A549 (cell line): Measurements from ENCODE around the gene TMEM167B. TPM values are rescaled to one million over a fixed set of nuclear protein-coding genes. Genes with fewer than 3 reads are reported as not detected.

Experiments
- ATAC-seq, 2 experiments: fragments of 200-7000 bp in 1 of 2; fragments of >200 bp in 1 of 2; cut with Nextera tagmentation in 1 of 2; cut with Tn5 transposase in 1 of 2; 3 replicates each; pipeline versions ENCODE4 v1.8.0 to v1.9.1; 2018 to 2020; ENCODE audit warnings: mild to moderate bottlenecking in 1 of 2, moderate library complexity in 1 of 2
- CTCF ChIA-PET: fragments of 300-600 bp; sonication (Branson Sonifier 250); formaldehyde crosslinking; extraction: SDS; loops from one replicate; lab custom pipeline; 2021; ENCODE audit warnings: antibody characterized with exemption, inconsistent platforms; lab: Yijun Ruan, JAX
- POLR2A ChIA-PET: fragments of 350-600 bp; formaldehyde crosslinking; extraction: SDS; loops from one replicate; lab custom pipeline; 2021; ENCODE audit warnings: antibody characterized with exemption, inconsistent platforms; lab: Yijun Ruan, JAX
- DNase-seq, 2 experiments: peaks; one replicate each; pipeline versions ENCODE4 v3.0.0 to v3.0.0-alpha.2; 2011 to 2016; ENCODE audit warnings: low read depth in 1 of 2, low spot score in 1 of 2
- FAIRE-seq: peaks from 2 replicates; lab custom pipeline; 2011; peaks lifted over from hg19 to GRCh38; lab: Jason Lieb, UNC
- H3K27ac ChIP-seq, 2 experiments: fragments of >200 bp; sonication (Bioruptor Twin); formaldehyde crosslinking; 3 replicates each; pipeline ENCODE4 v1.5.1; 2016 to 2017
- H3K4me1 ChIP-seq: fragments of >200 bp; sonication (Bioruptor Twin); formaldehyde crosslinking; 3 replicates; pipeline ENCODE4 v1.6.1; 2016
- H3K4me2 ChIP-seq: fragments of >200 bp; sonication (Bioruptor Twin); formaldehyde crosslinking; 3 replicates; pipeline ENCODE4 v1.6.1; 2016
- H3K4me3 ChIP-seq: fragments of >200 bp; sonication (Bioruptor Twin); formaldehyde crosslinking; 3 replicates; pipeline ENCODE4 v1.5.1; 2016
- H3K9me3 ChIP-seq: fragments of >200 bp; sonication (Bioruptor Twin); formaldehyde crosslinking; 3 replicates; pipeline ENCODE4 v1.6.1; 2016
- CBX2 ChIP-seq: fragments of 200-600 bp; sonication (generic); IDR thresholded peaks from 2 replicates; pipeline ENCODE4 v1.6.1; 2016; ENCODE audit warnings: low read depth, mild to moderate bottlenecking, borderline replicate concordance
- CEBPB ChIP-seq, 2 experiments: fragments of >200 bp in 1 of 2; sonication (Bioruptor Twin) in 1 of 2; formaldehyde crosslinking in 1 of 2; IDR thresholded peaks; 2 replicates each; pipeline ENCODE4 v1.6.1; 2012 to 2016
- CHD2 ChIP-seq: fragments of 150-350 bp; IDR thresholded peaks from 2 replicates; pipeline ENCODE4 v1.6.1; 2014; ENCODE audit warnings: low read length; ENCODE audit not compliant: partially characterized antibody
- EHMT2 ChIP-seq: fragments of 200-600 bp; sonication (generic); IDR thresholded peaks from 2 replicates; pipeline ENCODE4 v1.6.1; 2016; ENCODE audit warnings: antibody characterized with exemption, low read depth, mild to moderate bottlenecking, moderate library complexity
- EP300 ChIP-seq, 2 experiments: fragments of >200 bp; sonication (Bioruptor Twin); formaldehyde crosslinking; IDR thresholded peaks; 2 replicates in 1 of 2; 3 replicates in 1 of 2; pipeline ENCODE4 v1.6.1; 2016 to 2017
- FOSB ChIP-seq: fragments of 250-450 bp; sonication (Bioruptor Pico); IDR thresholded peaks from 2 replicates; pipeline ENCODE4 v1.5.0; 2020; ENCODE audit warnings: mild to moderate bottlenecking, moderate library complexity
- FOSL2 ChIP-seq, 2 experiments: fragments of 450-650 bp in 1 of 2; fragments of >200 bp in 1 of 2; sonication (Bioruptor Twin) in 1 of 2; formaldehyde crosslinking; IDR thresholded peaks; 2 replicates each; pipeline versions ENCODE4 v1.5.0 to v1.6.1; 2016 to 2020; ENCODE audit warnings: mild to moderate bottlenecking in 1 of 2, moderate library complexity in 1 of 2
- GATA3 ChIP-seq: IDR thresholded peaks from 2 replicates; pipeline ENCODE4 v1.6.1; 2012; ENCODE audit warnings: borderline replicate concordance
- HEYL ChIP-seq: fragments of 250-450 bp; sonication (Bioruptor Pico); IDR thresholded peaks from 2 replicates; pipeline ENCODE4 v1.8.0; 2021; ENCODE audit warnings: mild to moderate bottlenecking, moderate library complexity
- HOXA7 ChIP-seq: fragments of 250-450 bp; sonication (Bioruptor Pico); IDR thresholded peaks from 2 replicates; pipeline ENCODE4 v1.5.0; 2020; ENCODE audit warnings: mild to moderate bottlenecking, moderate library complexity
- NR3C1 ChIP-seq: fragments of >200 bp; sonication (Bioruptor Twin); formaldehyde crosslinking; IDR thresholded peaks from 3 replicates; pipeline ENCODE4 v1.6.1; 2017
- POLR2A ChIP-seq: IDR thresholded peaks from 2 replicates; pipeline ENCODE4 v1.6.1; 2012; ENCODE audit warnings: mild to moderate bottlenecking, low read length
- POLR2AphosphoS2 ChIP-seq: conservative IDR thresholded peaks from 2 replicates; pipeline ENCODE4 v1.6.1; 2012; ENCODE audit warnings: low read length, improper control_type of control experiment, inconsistent platforms
- RARB ChIP-seq: fragments of 250-450 bp; sonication (Bioruptor Pico); IDR thresholded peaks from 2 replicates; pipeline ENCODE4 v1.8.0; 2021; ENCODE audit warnings: mild to moderate bottlenecking, moderate library complexity
- RCOR1 ChIP-seq: fragments of 150-350 bp; IDR thresholded peaks from 2 replicates; pipeline ENCODE4 v1.6.1; 2014; ENCODE audit warnings: antibody characterized with exemption, low read length, low read depth
- RNF2 ChIP-seq: fragments of 200-600 bp; sonication (generic); IDR thresholded peaks from 2 replicates; pipeline ENCODE4 v1.6.1; 2016; ENCODE audit warnings: low read depth, mild to moderate bottlenecking, antibody characterized with exemption, moderate library complexity, borderline replicate concordance
- SREBF2 ChIP-seq: fragments of 450-650 bp; IDR thresholded peaks from 2 replicates; pipeline ENCODE4 v1.6.1; 2014; ENCODE audit warnings: mild to moderate bottlenecking, moderate library complexity
- ZNF302 ChIP-seq: fragments of 250-450 bp; sonication (Bioruptor Pico); IDR thresholded peaks from 2 replicates; pipeline ENCODE4 v1.9.0; 2021; ENCODE audit warnings: inconsistent platforms, mild to moderate bottlenecking, moderate library complexity
- WGBS: methylation state at CpG from one replicate; pipeline ENCODE4 v1.1.6; 2017; ENCODE audit errors: missing lambda C conversion rate; 5-methylcytosine and 5-hydroxymethylcytosine counted together
- polyA plus RNA-seq, 4 experiments: library from polyadenylated mRNA; depleted of rRNA in 3 of 4; stranded (reverse); fragments of >200 nt; fragmentation: RNase III in 1 of 4; extraction: RNeasy Plus Mini Kit Qiagen cat#74134 plus additional on column Dnase treatment in 1 of 4; gene quantifications; 2 replicates in 3 of 4; 3 replicates in 1 of 4; pipeline ENCODE4 v1.2.3, GENCODE V29; 2011 to 2017
- TF ChIP-seq, protein P1 (sequence below): IDR thresholded peaks from 2 replicates; pipeline ENCODE4 v1.6.1; 2012
- TF ChIP-seq, protein P2 (sequence below): fragments of >200 bp; sonication (Bioruptor Twin); formaldehyde crosslinking; IDR thresholded peaks from 3 replicates; pipeline ENCODE4 v1.6.1; 2016
- TF ChIP-seq, protein P3 (sequence below): fragments of >200 bp; sonication (Bioruptor Twin); formaldehyde crosslinking; IDR thresholded peaks from 2 replicates; pipeline ENCODE4 v1.6.1; 2016
- TF ChIP-seq, protein P4 (sequence below): fragments of 450-650 bp; IDR thresholded peaks from 2 replicates; pipeline ENCODE4 v1.6.1; 2014; ENCODE audit warnings: antibody characterized with exemption
- TF ChIP-seq, protein P5 (sequence below): fragments of 250-450 bp; sonication (Bioruptor Pico); IDR thresholded peaks from 2 replicates; pipeline ENCODE4 v1.5.0; 2020; ENCODE audit warnings: low read depth, mild to moderate bottlenecking, moderate library complexity

Gene TMEM167B
- polyA plus RNA-seq, 2 of the 4 experiments (the other 2 are of a cell fraction), result 9.7 to 10.9 TPM

DNA sequence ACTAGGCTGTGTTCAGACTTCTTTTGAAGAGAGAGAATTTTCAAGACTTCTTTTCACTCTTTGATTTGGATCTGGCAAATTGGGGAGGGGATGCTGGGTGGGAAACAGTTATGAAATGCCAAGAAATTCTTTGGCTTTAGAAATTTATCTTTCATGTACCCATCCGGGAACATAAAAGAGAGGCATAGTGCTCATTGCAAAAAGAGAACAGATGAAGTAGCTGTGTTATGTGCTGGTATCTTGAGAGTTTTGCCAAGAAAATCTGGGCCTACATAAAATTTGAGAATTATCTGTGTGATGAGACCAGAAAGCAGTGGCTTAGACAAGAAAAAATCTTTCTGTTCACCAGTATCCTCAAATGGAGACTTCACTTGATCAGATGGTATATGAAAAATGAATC is 4.3 kb downstream of the TMEM167B start:
- CTCF ChIA-PET, result interaction anchor here (0.9 kb wide), 1 partner anchor 18 kb away, joined by 4 read pairs; a partner anchor contains a TSS
- Histone ChIP-seq H3K27ac (no peak overlapping the region), H3K4me3 (no peak overlapping the region), H3K4me1 (peaks cover 15% of the 10 kb centered on the region)
- FAIRE-seq, result no peak
- TF ChIP-seq EP300 (IDR thresholded peaks at IDR 0.05) (no peak), NR3C1 (no peak), RCOR1 (no peak), SREBF2 (no peak), CBX2 (no peak), HEYL (CRISPR knock-in tag) (no peak), CEBPB (IDR thresholded peaks at IDR 0.05) (no peak), ZNF302 (CRISPR knock-in tag) (no peak), POLR2AphosphoS2 (no peak), RNF2 (no peak), EHMT2 (no peak), FOSB (CRISPR knock-in tag) (no peak), RARB (CRISPR knock-in tag) (no peak), HOXA7 (CRISPR knock-in tag) (no peak)
- TF ChIP-seq, protein P1, sequence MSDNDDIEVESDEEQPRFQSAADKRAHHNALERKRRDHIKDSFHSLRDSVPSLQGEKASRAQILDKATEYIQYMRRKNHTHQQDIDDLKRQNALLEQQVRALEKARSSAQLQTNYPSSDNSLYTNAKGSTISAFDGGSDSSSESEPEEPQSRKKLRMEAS, result no peak
- TF ChIP-seq, protein P2, sequence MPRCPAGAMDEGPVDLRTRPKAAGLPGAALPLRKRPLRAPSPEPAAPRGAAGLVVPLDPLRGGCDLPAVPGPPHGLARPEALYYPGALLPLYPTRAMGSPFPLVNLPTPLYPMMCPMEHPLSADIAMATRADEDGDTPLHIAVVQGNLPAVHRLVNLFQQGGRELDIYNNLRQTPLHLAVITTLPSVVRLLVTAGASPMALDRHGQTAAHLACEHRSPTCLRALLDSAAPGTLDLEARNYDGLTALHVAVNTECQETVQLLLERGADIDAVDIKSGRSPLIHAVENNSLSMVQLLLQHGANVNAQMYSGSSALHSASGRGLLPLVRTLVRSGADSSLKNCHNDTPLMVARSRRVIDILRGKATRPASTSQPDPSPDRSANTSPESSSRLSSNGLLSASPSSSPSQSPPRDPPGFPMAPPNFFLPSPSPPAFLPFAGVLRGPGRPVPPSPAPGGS, result no peak
- TF ChIP-seq, protein P3, sequence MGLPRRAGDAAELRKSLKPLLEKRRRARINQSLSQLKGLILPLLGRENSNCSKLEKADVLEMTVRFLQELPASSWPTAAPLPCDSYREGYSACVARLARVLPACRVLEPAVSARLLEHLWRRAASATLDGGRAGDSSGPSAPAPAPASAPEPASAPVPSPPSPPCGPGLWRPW, result no peak
- TF ChIP-seq, protein P4, sequence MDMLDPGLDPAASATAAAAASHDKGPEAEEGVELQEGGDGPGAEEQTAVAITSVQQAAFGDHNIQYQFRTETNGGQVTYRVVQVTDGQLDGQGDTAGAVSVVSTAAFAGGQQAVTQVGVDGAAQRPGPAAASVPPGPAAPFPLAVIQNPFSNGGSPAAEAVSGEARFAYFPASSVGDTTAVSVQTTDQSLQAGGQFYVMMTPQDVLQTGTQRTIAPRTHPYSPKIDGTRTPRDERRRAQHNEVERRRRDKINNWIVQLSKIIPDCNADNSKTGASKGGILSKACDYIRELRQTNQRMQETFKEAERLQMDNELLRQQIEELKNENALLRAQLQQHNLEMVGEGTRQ, result no peak
- TF ChIP-seq, all 56 proteins: peak for 0
- H3K4me2 ChIP-seq, result no peak overlapping the region
- WGBS, result 95% methylated on average over 1 of the region's 1 CpG
- no peaks in the 10 kb centered on the region for H3K9me3 ChIP-seq
- POLR2A ChIA-PET, result no interaction called here
- ATAC-seq (no peak), DNase-seq (no peak)

DNA sequence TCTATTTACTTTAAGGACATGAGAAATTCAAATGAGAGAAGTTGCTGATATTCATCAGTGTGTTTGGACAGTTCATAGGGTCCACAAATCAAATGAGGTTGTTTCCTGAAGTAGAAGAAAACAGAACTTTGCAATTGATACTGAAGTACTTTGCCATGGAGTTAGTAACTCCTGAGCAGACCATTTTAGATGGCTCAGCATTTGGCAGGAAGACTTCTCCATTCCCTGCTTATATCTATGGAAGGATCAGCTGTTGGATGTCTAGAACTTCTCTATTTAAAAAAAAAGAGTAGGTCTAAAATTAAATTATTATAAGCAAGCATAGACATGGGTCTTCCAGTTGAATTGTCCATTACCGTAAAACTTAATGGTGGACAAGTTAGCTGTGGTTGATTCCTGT is 5.1 kb downstream of the TMEM167B start:
- DNase-seq, result no peak

More for the DNA sequence above, 5.1 kb downstream of the TMEM167B start:
- no peaks in the 10 kb centered on the region for H3K9me3 ChIP-seq
- WGBS, result 97% methylated on average over 1 of the region's 1 CpG
- FAIRE-seq, result no peak
- H3K27ac ChIP-seq, result no peak overlapping the region
- H3K4me3 ChIP-seq, result no peak overlapping the region
- H3K4me2 ChIP-seq, result no peak overlapping the region
- CTCF ChIA-PET, result interaction anchor here (1.0 to 1.7 kb wide), 3 partner anchors 9 to 17 kb away, joined by 3 to 6 read pairs (median 3); a partner anchor contains a TSS
- no peak for TF ChIP-seq HEYL (CRISPR knock-in tag)
- no peak for TF ChIP-seq NR3C1
- TF ChIP-seq POLR2AphosphoS2, result no peak
- TF ChIP-seq CHD2, result no peak
- TF ChIP-seq EP300 (IDR thresholded peaks at IDR 0.05), result no peak
- no peak for TF ChIP-seq POLR2A
- TF ChIP-seq GATA3, result no peak
- TF ChIP-seq, protein P5, sequence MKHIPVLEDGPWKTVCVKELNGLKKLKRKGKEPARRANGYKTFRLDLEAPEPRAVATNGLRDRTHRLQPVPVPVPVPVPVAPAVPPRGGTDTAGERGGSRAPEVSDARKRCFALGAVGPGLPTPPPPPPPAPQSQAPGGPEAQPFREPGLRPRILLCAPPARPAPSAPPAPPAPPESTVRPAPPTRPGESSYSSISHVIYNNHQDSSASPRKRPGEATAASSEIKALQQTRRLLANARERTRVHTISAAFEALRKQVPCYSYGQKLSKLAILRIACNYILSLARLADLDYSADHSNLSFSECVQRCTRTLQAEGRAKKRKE (CRISPR knock-in tag), result no peak
- no peak for TF ChIP-seq EHMT2
- TF ChIP-seq FOSL2 (IDR thresholded peaks at IDR 0.05), result no peak
- no peak for TF ChIP-seq FOSL2 (CRISPR knock-in tag; IDR thresholded peaks at IDR 0.05)
- TF ChIP-seq, protein P3, result no peak
- TF ChIP-seq, all 56 proteins: peak for 0
- peaks cover 15% of the 10 kb centered on the region for H3K4me1 ChIP-seq
- POLR2A ChIA-PET, result no interaction called here
- ATAC-seq, result no peak
